K562 (cell line): ENCODE results near the gene CRABP2. TPM values are rescaled to one million over a fixed set of nuclear protein-coding genes. Genes with fewer than 3 reads are reported as not detected.

Experiments used
- ATAC-seq: fragments of 200-7000 bp; cut with Tn5 transposase; 3 replicates; pipeline ENCODE4 v1.9.1; 2020; ENCODE audit warnings: moderate library complexity
- BruUV-seq: library from RNA; stranded (reverse); fragments of 400-500 nt; replicated peaks from 2 replicates; lab custom pipeline; 2021; lab: Mats Ljungman, UMichigan
- CTCF ChIA-PET: fragments of 300-600 bp; formaldehyde crosslinking; extraction: SDS; loops from one replicate; lab custom pipeline; 2021; ENCODE audit warnings: low intra/inter-chr PET ratio; lab: Yijun Ruan, JAX
- POLR2A ChIA-PET: fragments of 300-600, 350-650 bp; sonication (Branson Sonifier 250); formaldehyde crosslinking; extraction: SDS; loops from one replicate; lab custom pipeline; 2021; ENCODE audit warnings: antibody characterized with exemption, inconsistent platforms; lab: Yijun Ruan, JAX
- DNase-seq, 4 experiments: peaks; one replicate each; pipeline versions ENCODE4 v3.0.0 to v3.0.0-alpha.2; 2011 to 2018; ENCODE audit warnings: low spot score in 3 of 4, mixed read lengths in 3 of 4; ENCODE audit errors: extremely low read depth in 1 of 4
- FAIRE-seq: peaks from 2 replicates; lab custom pipeline; 2011; peaks lifted over from hg19 to GRCh38; lab: Jason Lieb, UNC
- H2AFZ ChIP-seq: 2 replicates; pipeline ENCODE4 v1.6.0; 2011; ENCODE audit warnings: low read depth, low read length, control low read depth, inconsistent platforms
- H3K27ac ChIP-seq: fragments of 200-600 bp; 3 replicates; pipeline ENCODE4 v1.8.0; 2011; ENCODE audit warnings: low read depth, mild to moderate bottlenecking, control low read depth, inconsistent platforms, low read length, moderate library complexity, mixed read lengths; ENCODE audit errors: extremely low read depth
- H3K27me3 ChIP-seq, 2 experiments: fragments of 300-600 bp in 1 of 2; 2 replicates in 1 of 2; 3 replicates in 1 of 2; pipeline versions ENCODE4 v1.6.0 to v1.8.0; 2011; ENCODE audit warnings: inconsistent platforms in 2 of 2, low read length in 2 of 2, mild to moderate bottlenecking in 1 of 2, mixed read lengths in 1 of 2, moderate library complexity in 1 of 2; ENCODE audit not compliant: control insufficient read depth in 2 of 2, insufficient read depth in 2 of 2
- H3K36me3 ChIP-seq: fragments of 300-600 bp; 3 replicates; pipeline ENCODE4 v1.8.0; 2011; ENCODE audit warnings: mild to moderate bottlenecking, low read length, inconsistent platforms; ENCODE audit not compliant: control insufficient read depth, insufficient read depth
- H3K4me1 ChIP-seq, 2 experiments: fragments of 200-600 bp in 1 of 2; replicated peaks in 1 of 2; 2 replicates in 1 of 2; 3 replicates in 1 of 2; pipeline versions ENCODE4 v1.5.1 to v1.8.0; 2011; ENCODE audit warnings: inconsistent platforms in 2 of 2, low read length in 2 of 2, mild to moderate bottlenecking in 1 of 2, mixed read lengths in 1 of 2, moderate library complexity in 1 of 2; ENCODE audit not compliant: control insufficient read depth in 2 of 2, insufficient read depth in 2 of 2
- H3K4me2 ChIP-seq: 2 replicates; pipeline ENCODE4 v1.6.1; 2011; ENCODE audit warnings: low read length, control low read depth, inconsistent platforms, mixed read lengths; ENCODE audit not compliant: insufficient read depth
- H3K4me3 ChIP-seq: fragments of 200-600 bp; sonication (generic), shearing (Covaris generic); 2 replicates; pipeline ENCODE4 v1.5.1; 2016; ENCODE audit warnings: control low read depth, inconsistent platforms
- H3K79me2 ChIP-seq: fragments of 200-600 bp; 3 replicates; pipeline ENCODE4 v1.8.0; 2011; ENCODE audit warnings: low read length, inconsistent platforms; ENCODE audit not compliant: control insufficient read depth, insufficient read depth
- H3K9ac ChIP-seq, 2 experiments: 2 replicates each; pipeline versions ENCODE4 v1.6.0 to v1.6.1; 2011; ENCODE audit warnings: low read depth in 2 of 2, low read length in 2 of 2, control low read depth in 1 of 2, inconsistent platforms in 1 of 2, mild to moderate bottlenecking in 1 of 2, mixed read lengths in 1 of 2; ENCODE audit not compliant: insufficient read depth in 1 of 2
- H3K9me1 ChIP-seq: one replicate; pipeline ENCODE4 v1.6.0; 2011; ENCODE audit warnings: inconsistent platforms, mild to moderate bottlenecking, low read length, moderate library complexity; ENCODE audit not compliant: control insufficient read depth, insufficient read depth
- H3K9me3 ChIP-seq: replicated peaks from 2 replicates; pipeline ENCODE4 v1.5.1; 2011; ENCODE audit warnings: low read depth, low read length, inconsistent platforms; ENCODE audit not compliant: control insufficient read depth, insufficient read depth
- H4K20me1 ChIP-seq: replicated peaks from 2 replicates; pipeline ENCODE4 v1.6.1; 2011; ENCODE audit warnings: low read length, inconsistent platforms, mixed read lengths; ENCODE audit not compliant: control insufficient read depth, insufficient read depth
- AFF4 ChIP-seq: sonication (generic); formaldehyde crosslinking; IDR thresholded peaks from 2 replicates; pipeline ENCODE4 v1.8.0; 2023; ENCODE audit warnings: mild to moderate bottlenecking, missing genetic modification reagents
- CEBPB ChIP-seq: fragments of 450-650 bp; IDR thresholded peaks from 2 replicates; pipeline ENCODE4 v1.6.1; 2016; ENCODE audit warnings: missing genetic modification characterization, missing compliant biosample characterization
- MTA2 ChIP-seq: fragments of 450-650 bp; IDR thresholded peaks from 2 replicates; pipeline ENCODE4 v1.6.1; 2016; ENCODE audit warnings: low read depth
- NFATC3 ChIP-seq: fragments of 450-650 bp; IDR thresholded peaks from 2 replicates; pipeline ENCODE4 v1.6.1; 2017; ENCODE audit warnings: mild to moderate bottlenecking
- POU5F1 ChIP-seq: fragments of 150-350 bp; IDR thresholded peaks from 2 replicates; pipeline ENCODE4 v1.6.1; 2014; ENCODE audit warnings: borderline replicate concordance, low read length, low read depth, mild to moderate bottlenecking; ENCODE audit not compliant: partially characterized antibody
- PPARD ChIP-seq: fragments of 250-450 bp; sonication (Bioruptor Pico); IDR thresholded peaks from 2 replicates; pipeline ENCODE4 v1.8.0; 2022; ENCODE audit warnings: inconsistent platforms, mild to moderate bottlenecking, moderate library complexity
- STAG1 ChIP-seq: sonication (generic); formaldehyde crosslinking; IDR thresholded peaks from 2 replicates; pipeline ENCODE4 v1.5.0; 2020; ENCODE audit warnings: missing genetic modification reagents, borderline replicate concordance
- TEAD1 ChIP-seq, 2 experiments: fragments of 450-650 bp in 1 of 2; sonication (generic) in 1 of 2; formaldehyde crosslinking; IDR thresholded peaks; 2 replicates each; pipeline versions ENCODE4 v1.4.0 to v1.8.0; 2020 to 2022; ENCODE audit warnings: mild to moderate bottlenecking in 2 of 2, missing genetic modification reagents in 1 of 2
- TFAM ChIP-seq: fragments of 250-450 bp; sonication (Bioruptor Pico); conservative IDR thresholded peaks from 2 replicates; pipeline ENCODE4 v1.5.0; 2021; ENCODE audit warnings: mild to moderate bottlenecking, moderate library complexity
- ZBTB17 ChIP-seq: fragments of 450-650 bp; formaldehyde crosslinking; IDR thresholded peaks from 2 replicates; pipeline ENCODE4 v1.4.0; 2020; ENCODE audit warnings: mild to moderate bottlenecking
- ZFX ChIP-seq: sonication (generic); formaldehyde crosslinking; IDR thresholded peaks from 2 replicates; pipeline ENCODE4 v1.8.0; 2022; ENCODE audit warnings: mild to moderate bottlenecking, missing genetic modification reagents, moderate library complexity
- ZKSCAN8 ChIP-seq: fragments of 200-800 bp; sonication (Bioruptor generic); IDR thresholded peaks from 2 replicates; pipeline ENCODE4 v1.6.1; 2016; ENCODE audit warnings: missing genetic modification characterization, missing compliant biosample characterization
- WGBS: fragments of 100-300 bp; shearing (Covaris generic); methylation state at CpG from one replicate; pipeline ENCODE4 v1.1.6; 2016; ENCODE audit warnings: low coverage, mixed read lengths; ENCODE audit not compliant: insufficient coverage; ENCODE audit errors: missing lambda C conversion rate; 5-methylcytosine and 5-hydroxymethylcytosine counted together
- in situ Hi-C: fragments of 300-500 bp; cut with MboI; formaldehyde crosslinking; loops from 4 replicates; pipeline ENCODE4 v1.15.0; 2018; ENCODE audit warnings: inconsistent platforms, mixed read lengths
- intact Hi-C: fragments of 100-400 bp; cut with micrococcal nuclease; formaldehyde crosslinking; loops from 2 replicates; pipeline ENCODE4 v1.14.2; 2022
- polyA plus RNA-seq, 8 experiments: library from polyadenylated mRNA; depleted of rRNA in 4 of 8; stranded (reverse) in 5 of 8; unstranded in 3 of 8; fragments of >200 nt; fragmentation: Nextera tagmentation in 2 of 8; fragmentation: Illumina TruSeq in 1 of 8; extraction: Ambion mirVana in 2 of 8; extraction: Trizol in 1 of 8; gene quantifications; 2 replicates each; pipeline versions ENCODE4 v1.2.1 to v1.2.3, GENCODE V29; 2011 to 2014; ENCODE audit warnings: inconsistent platforms in 1 of 8, missing spikeins in 1 of 8
- total RNA-seq, 7 experiments: library from RNA; depleted of rRNA in 6 of 7; stranded (reverse); fragments of >200 nt in 6 of 7; fragmentation: Illumina TruSeq in 2 of 7; extraction: Trizol in 2 of 7; gene quantifications; 2 replicates each; pipeline versions ENCODE4 v1.2.1 to v1.2.3, GENCODE V29; 2011 to 2021; ENCODE audit warnings: low replicate concordance in 1 of 7
- TF ChIP-seq, protein P1 (sequence below): sonication (generic); formaldehyde crosslinking; IDR thresholded peaks from 2 replicates; pipeline ENCODE4 v1.8.1; 2023; ENCODE audit warnings: mild to moderate bottlenecking, missing genetic modification reagents, moderate library complexity

Gene CRABP2
- total and polyA plus RNA-seq, 9 of the 15 experiments (the other 6 are each of a cell fraction or from before 2014, with no cell fraction given) = 0.30 to 2.5 (median 0.82) TPM

GRCh38 chr1:156662005-156662799 is 43.2 kb downstream of the CRABP2 start (continued):
- 0 out of 2 replicates have a peak, but pooled peaks have one; percentile 15 for TF ChIP-seq ZKSCAN8

- H3K4me3 ChIP-seq = peak overlapping the region; percentile 79
- peaks cover 73 to 84% of the 10 kb centered on the region in 2 experiments for H3K4me1 ChIP-seq
- intact Hi-C loops (loop anchor here (1.0 kb wide), 2 partner anchors 18 to 35 kb away; no protein-coding TSS in a partner anchor), in situ Hi-C loops (no loop called here)
- ATAC-seq (peak; percentile 7), DNase-seq (peak in 3 of 4 experiments; percentile 52 to 55 (median 55)), FAIRE-seq (no peak)
- peak overlapping the region; percentile 93 to 100 for H3K9ac ChIP-seq
- ChIA-PET POLR2A (interaction anchor here (0.6 to 2.9 kb wide), 21 partner anchors 9 to 271 kb away, joined by 3 to 24 read pairs (median 4); partner anchors contain the start of genes HDGF, ISG20L2, METTL25B and MRPL24), CTCF (interaction anchor here (2.6 to 5.1 kb wide), 5 partner anchors 18 to 229 kb away, joined by 9 to 110 read pairs (median 36); partner anchors contain the start of genes CRABP2 and NES)
- peaks cover 37% of the 10 kb centered on the region; the same call in 2 of the 3 replicates for H3K36me3 ChIP-seq
- H2AFZ ChIP-seq = no peak overlapping the region
- no peaks in the 10 kb centered on the region for H3K9me3 ChIP-seq
- WGBS = 0% methylated on average over 2 of the region's 2 CpGs
- H4K20me1 ChIP-seq = peaks cover 41% of the 10 kb centered on the region
- H3K79me2 ChIP-seq = peaks cover 65% of the 10 kb centered on the region
- peak overlapping the region; percentile 100 for H3K27ac ChIP-seq
- peak overlapping the region; percentile 100 for H3K4me2 ChIP-seq
- no peaks in the 10 kb centered on the region for H3K27me3 ChIP-seq
- H3K9me1 ChIP-seq = peaks cover 23% of the 10 kb centered on the region
- BruUV-seq = TSS peak; percentile 92
- TF ChIP-seq CEBPB (tag) = no peak
- no peak for TF ChIP-seq TFAM (CRISPR knock-in tag)
- TF ChIP-seq ZBTB17 (CRISPR knock-in tag) = no peak
- TF ChIP-seq TEAD1 (CRISPR knock-in tag; IDR thresholded peaks at IDR 0.05) = peak in 1 of 2 experiments; percentile 9; a peak in 2 of 4 replicates
- TF ChIP-seq STAG1 (CRISPR knock-in tag) = no peak
- TF ChIP-seq PPARD = no peak
- TF ChIP-seq MTA2 = no peak
- no peak for TF ChIP-seq NFATC3
- peak; percentile 80; the same call in 1 of the 2 replicates for TF ChIP-seq ZFX (CRISPR knock-in tag)
- no peak for TF ChIP-seq POU5F1
- no peak; the same call in 1 of the 2 replicates for TF ChIP-seq AFF4 (CRISPR knock-in tag)
- TF ChIP-seq, protein P1, sequence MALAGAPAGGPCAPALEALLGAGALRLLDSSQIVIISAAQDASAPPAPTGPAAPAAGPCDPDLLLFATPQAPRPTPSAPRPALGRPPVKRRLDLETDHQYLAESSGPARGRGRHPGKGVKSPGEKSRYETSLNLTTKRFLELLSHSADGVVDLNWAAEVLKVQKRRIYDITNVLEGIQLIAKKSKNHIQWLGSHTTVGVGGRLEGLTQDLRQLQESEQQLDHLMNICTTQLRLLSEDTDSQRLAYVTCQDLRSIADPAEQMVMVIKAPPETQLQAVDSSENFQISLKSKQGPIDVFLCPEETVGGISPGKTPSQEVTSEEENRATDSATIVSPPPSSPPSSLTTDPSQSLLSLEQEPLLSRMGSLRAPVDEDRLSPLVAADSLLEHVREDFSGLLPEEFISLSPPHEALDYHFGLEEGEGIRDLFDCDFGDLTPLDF (CRISPR knock-in tag) = no peak
Measured at GRCh38 chr1:156660752-156661112, 44.7 kb downstream of the CRABP2 start.
